Stimulated activated naive CD4-positive, alpha-beta T cell treated with Interleukin-2 at 50 U/mL for 16 hours (primary cell): ENCODE data around the gene AKT1S1.
"Not testable (repeated sequence)": the region's sequence is repeated elsewhere in the genome, so short reads cannot be mapped to it uniquely, and the experiment has no call there.

Experiments
- DNase-seq: peaks from one replicate; lab custom pipeline; 2025; lab: John Stamatoyannopoulos, UW

AKT1S1 gene

DNA sequence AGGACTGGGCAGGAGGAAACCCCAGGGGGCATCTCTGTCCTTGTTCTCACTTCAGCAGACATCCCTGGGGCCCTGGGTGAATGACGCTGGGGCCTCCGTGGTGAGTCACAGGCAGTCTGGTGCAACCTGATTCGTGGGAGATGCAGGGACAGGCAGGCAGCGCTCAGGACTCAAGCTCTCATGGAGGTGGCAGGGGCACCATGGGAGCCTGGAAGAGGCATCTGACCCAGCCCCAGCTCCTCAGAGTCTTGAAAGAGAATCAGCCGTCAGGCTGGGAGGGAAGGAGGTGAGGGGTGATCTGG, 40.2 kb downstream of the AKT1S1 start:
- no peak for DNase-seq

DNA sequence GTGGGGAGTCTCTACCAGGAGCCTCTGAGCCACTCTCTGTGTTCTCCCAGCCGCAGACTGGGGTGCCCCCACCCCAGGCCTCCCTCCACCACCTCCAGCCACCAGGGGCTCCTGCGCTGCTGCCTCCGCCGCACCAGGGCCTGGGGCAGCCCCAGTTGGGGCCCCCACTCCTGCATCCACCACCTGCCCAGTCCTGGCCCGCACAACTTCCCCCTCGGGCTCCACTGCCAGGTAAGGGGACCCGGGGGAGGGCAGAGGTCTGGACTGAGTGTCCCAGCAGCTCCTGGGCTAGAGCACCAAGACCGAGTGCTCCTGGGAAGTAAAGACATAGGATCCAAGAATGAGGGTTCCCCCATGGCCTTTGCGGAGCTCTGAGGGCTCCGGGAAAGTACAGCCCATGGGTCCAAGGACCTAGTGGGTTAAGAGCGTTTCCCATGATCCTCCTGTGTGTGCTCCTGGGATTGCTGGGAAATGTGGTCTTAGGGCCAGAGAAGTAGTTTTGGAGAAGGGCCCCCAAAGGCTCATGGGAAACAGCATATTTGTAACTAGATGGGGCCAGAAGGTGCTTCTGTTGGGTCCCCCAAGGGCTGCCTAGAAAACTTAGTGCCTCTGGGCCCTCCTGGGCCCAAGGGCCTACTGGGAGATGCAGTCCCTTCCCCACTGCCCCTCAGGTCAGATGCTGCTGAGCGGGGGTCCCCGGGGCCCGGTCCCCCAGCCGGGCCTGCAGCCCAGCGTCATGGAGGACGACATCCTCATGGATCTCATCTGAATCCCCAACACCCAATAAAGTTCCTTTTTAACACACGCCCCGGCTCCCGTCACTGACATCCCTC, 40.8 kb downstream of the AKT1S1 start:
- no peak for DNase-seq

- DNase-seq: no peak
Measured at GRCh38 chr19:49835562-49835961, 41.6 kb downstream of the AKT1S1 start.

- DNase-seq: no peak
Measured at GRCh38 chr19:49833599-49833998, 43.6 kb downstream of the AKT1S1 start.

GRCh38 chr19:49832556-49832955, 44.6 kb downstream of the AKT1S1 start:
- no peak for DNase-seq

- DNase-seq: no peak
Measured at GRCh38 chr19:49831592-49831991, 45.6 kb downstream of the AKT1S1 start.

DNA sequence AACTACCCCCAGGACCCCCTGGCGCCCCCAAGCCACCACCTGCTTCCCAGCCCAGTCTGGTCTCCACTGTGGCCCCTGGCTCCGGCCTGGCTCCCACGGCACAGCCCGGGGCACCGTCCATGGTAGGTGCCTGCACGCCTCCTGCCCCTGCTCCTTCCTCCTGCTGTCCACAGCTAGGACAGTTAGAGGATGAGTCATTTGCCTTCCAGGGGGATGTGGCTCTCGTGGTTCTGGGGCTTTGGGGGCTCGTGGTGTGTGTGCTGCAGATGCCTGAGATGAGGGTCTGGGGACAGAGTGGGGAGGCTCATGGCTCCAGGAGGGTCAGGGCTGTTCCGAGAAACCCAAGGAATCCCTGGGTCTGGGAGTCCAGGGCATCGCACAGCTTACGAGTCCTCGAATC, 46.4 kb downstream of the AKT1S1 start:
- DNase-seq: no peak

DNA sequence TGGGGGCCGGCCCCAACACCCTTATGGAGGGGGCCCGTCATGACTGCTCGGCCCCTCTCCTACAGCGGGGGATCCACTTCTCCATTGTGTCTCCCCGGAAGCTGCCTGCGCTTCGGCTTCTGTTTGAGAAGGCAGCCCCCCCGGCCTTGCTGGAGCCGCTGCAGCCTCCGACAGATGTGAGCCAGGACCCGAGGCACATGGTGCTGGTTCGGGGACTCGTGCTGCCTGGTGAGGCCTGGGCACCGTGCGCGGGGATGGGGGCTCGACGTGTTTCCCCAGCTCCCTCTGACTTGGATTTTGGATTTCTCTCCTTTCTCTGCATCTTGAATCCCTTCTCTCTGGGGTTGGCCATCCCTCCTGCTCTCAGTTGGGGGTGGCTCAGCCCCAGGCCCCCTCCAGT, 47.4 kb downstream of the AKT1S1 start:
- no peak for DNase-seq

- no peak for DNase-seq
Measured at GRCh38 chr19:49829200-49829599, 48.0 kb downstream of the AKT1S1 start.

GRCh38 chr19:49827034-49827433, 50.1 kb downstream of the AKT1S1 start:
- DNase-seq: no peak

GRCh38 chr19:49824662-49825061, 52.5 kb downstream of the AKT1S1 start:
- no peak for DNase-seq

DNA sequence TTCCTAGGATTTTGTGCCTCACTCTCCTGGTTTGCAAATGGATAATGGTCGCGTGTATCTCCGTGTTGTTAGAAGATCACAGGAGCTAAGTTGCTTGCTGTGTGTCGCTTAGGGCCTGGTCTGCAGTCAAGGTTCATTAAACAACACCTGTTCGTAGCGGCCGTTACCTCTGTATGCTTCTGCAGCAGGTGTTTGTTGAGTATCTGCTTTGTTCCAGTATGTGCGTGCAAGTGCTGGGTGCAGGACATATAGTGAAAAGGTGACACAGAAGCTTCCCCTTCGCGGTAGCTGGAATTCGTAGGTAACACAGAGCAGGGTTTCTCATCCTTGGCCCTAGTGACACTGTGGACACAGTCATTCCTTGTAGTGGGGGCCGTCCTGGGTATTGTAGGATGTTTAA, 53.7 kb downstream of the AKT1S1 start:
- DNase-seq: no peak

DNA sequence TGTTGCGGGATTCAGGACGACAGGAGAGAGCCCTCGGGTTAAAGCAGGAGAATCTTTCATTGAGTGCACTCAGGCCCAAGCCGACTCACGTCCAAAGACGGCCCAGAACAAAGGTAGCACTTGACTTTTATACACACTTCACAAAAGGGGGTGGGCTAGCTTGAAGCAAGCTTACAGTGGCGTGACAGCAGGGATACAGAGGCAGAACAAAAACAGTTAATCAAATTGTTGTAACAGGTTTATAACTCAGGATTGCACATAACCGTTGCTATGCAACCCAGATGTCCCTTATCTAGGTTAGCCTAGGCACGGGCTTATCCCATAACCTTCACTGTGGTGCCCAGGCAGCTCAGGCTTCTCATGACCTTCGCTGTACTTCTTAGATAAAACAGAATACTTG, 57.0 kb downstream of the AKT1S1 start:
- no peak for DNase-seq

- not testable (repeated sequence) for DNase-seq
Measured at GRCh38 chr19:49819452-49820115, 57.6 kb downstream of the AKT1S1 start.
